NCI-H2107 treated with DMSO at 0.1 percent for 48 hours (cell line): ENCODE measurements around the gene NDRG2.
A peak's percentile ranks its signal among the peaks of the same experiment; 100 is the strongest.

ENCODE experiments used
- DNase-seq: peaks from one replicate; lab custom pipeline; 2025; ENCODE audit not compliant: unreplicated experiment; lab: John Stamatoyannopoulos, UW

The NDRG2 gene

GRCh38 chr14:20973501-20973900 lies 51.4 kb downstream of the NDRG2 start:
- DNase-seq, result no peak

GRCh38 chr14:20971705-20972021 lies 53.2 kb downstream of the NDRG2 start:
- DNase-seq, result no peak

- peak; percentile 57 for DNase-seq
Observed at GRCh38 chr14:20970983-20971704, 53.7 kb downstream of the NDRG2 start.

GRCh38 chr14:20970647-20970982 lies 54.2 kb downstream of the NDRG2 start:
- DNase-seq, result no peak

GRCh38 chr14:20969336-20969735 lies 55.5 kb downstream of the NDRG2 start:
- no peak for DNase-seq
